ENCODE data around the gene CREBZF.
"Not testable (repeated sequence)": the region's sequence is repeated elsewhere in the genome, so short reads cannot be mapped to it uniquely, and the experiment has no call there.

The CREBZF gene

GRCh38 chr11:85619499-85619898 lies 45.4 kb downstream of the CREBZF start:
- no peaks in the 10 kb centered on the region for H3K4me1 ChIP-seq (ENCODE audit: insufficient read depth, low read length)
- H3K9me3 ChIP-seq (ENCODE audit: insufficient read depth, low read depth, low read length) = no peaks in the 10 kb centered on the region
- no peak overlapping the region for H3K27ac ChIP-seq (ENCODE audit: low read depth, low read length)
- no peak overlapping the region for H3K9ac ChIP-seq (ENCODE audit: low read depth, low read length)
- WGBS = 83% methylated on average over 6 of the region's 6 CpGs
- H3K4me3 ChIP-seq (ENCODE audit: low read length) = no peak overlapping the region
- H3K27me3 ChIP-seq (ENCODE audit: insufficient read depth, low read length) = no peaks in the 10 kb centered on the region
- no peaks in the 10 kb centered on the region for H3K36me3 ChIP-seq (ENCODE audit: insufficient read depth, low read length)

- not testable (repeated sequence) for H3K9me3 ChIP-seq (ENCODE audit: insufficient read depth, low read depth, low read length); H3K4me3 ChIP-seq (ENCODE audit: low read length); H3K27me3 ChIP-seq (ENCODE audit: insufficient read depth, low read length); H3K9ac ChIP-seq (ENCODE audit: low read depth, low read length); H3K4me1 ChIP-seq (ENCODE audit: insufficient read depth, low read length); H3K27ac ChIP-seq (ENCODE audit: low read depth, low read length); H3K36me3 ChIP-seq (ENCODE audit: insufficient read depth, low read length)
- 94% methylated on average over 1 of the region's 2 CpGs for WGBS
These were observed 53.3 kb downstream of the CREBZF start for GRCh38 chr11:85611643-85612042.
